CD4-positive, alpha-beta T cell (primary cell): ENCODE data around the gene RRAS. TPM values are rescaled to one million over a fixed set of nuclear protein-coding genes. Genes with fewer than 3 reads are reported as not detected.

Experiments
- ATAC-seq: fragments of 200-7000 bp; cut with Tn5 transposase; one replicate; pipeline ENCODE4 v1.10.0; 2022; ENCODE audit warnings: mild to moderate bottlenecking; ENCODE audit not compliant: poor library complexity
- CTCF ChIA-PET: fragments of 350-600 bp; sonication (Branson Sonifier 250); formaldehyde crosslinking; loops from one replicate; lab custom pipeline; 2021; ENCODE audit warnings: antibody characterized with exemption, inconsistent platforms; lab: Charles Lee
- POLR2A ChIA-PET: fragments of 350-600 bp; sonication (Branson Sonifier 250); formaldehyde crosslinking; loops from one replicate; lab custom pipeline; 2021; ENCODE audit warnings: antibody characterized with exemption, inconsistent platforms; lab: Charles Lee
- DNase-seq, 14 experiments: peaks; one replicate each; pipeline ENCODE4 v3.0.0-alpha.2; 2013 to 2020; ENCODE audit warnings: mixed read lengths in 2 of 14
- H3K27ac ChIP-seq, 2 donors: one replicate each; pipeline versions ENCODE4 v1.5.1 to v1.7.0; 2013; ENCODE audit warnings: low read length in 2 of 2, low read depth in 1 of 2, mild to moderate bottlenecking in 1 of 2
- H3K27me3 ChIP-seq, 2 experiments: 1 replicate in 1 of 2; 2 replicates in 1 of 2; pipeline versions ENCODE4 v1.6.1 to v1.7.0; 2013; ENCODE audit warnings: low read length in 2 of 2, control low read depth in 1 of 2, mild to moderate bottlenecking in 1 of 2, moderate library complexity in 1 of 2; ENCODE audit not compliant: insufficient read depth in 2 of 2, control insufficient read depth in 1 of 2
- H3K36me3 ChIP-seq: one replicate; pipeline ENCODE4 v1.6.1; 2013; ENCODE audit warnings: low read length, control low read depth; ENCODE audit not compliant: insufficient read depth
- H3K4me1 ChIP-seq: one replicate; pipeline ENCODE4 v1.6.1; 2013; ENCODE audit warnings: low read length, control low read depth; ENCODE audit not compliant: insufficient read depth
- H3K4me3 ChIP-seq: one replicate; pipeline ENCODE4 v1.5.1; 2013; ENCODE audit warnings: mild to moderate bottlenecking, low read length, moderate library complexity
- H3K9me3 ChIP-seq, 2 experiments: 1 replicate in 1 of 2; 2 replicates in 1 of 2; pipeline versions ENCODE4 v1.6.1 to v1.7.0; 2013; ENCODE audit warnings: low read length in 2 of 2, mild to moderate bottlenecking in 2 of 2, control low read depth in 1 of 2, moderate library complexity in 1 of 2; ENCODE audit not compliant: control insufficient read depth in 1 of 2, insufficient read depth in 1 of 2
- H3K27ac Mint-ChIP-seq: one replicate; pipeline ENCODE4 v1.8.0; 2020; ENCODE audit warnings: mixed read lengths
- H3K27me3 Mint-ChIP-seq: one replicate; pipeline ENCODE4 v1.8.0; 2021; ENCODE audit warnings: mixed read lengths
- H3K36me3 Mint-ChIP-seq: one replicate; pipeline ENCODE4 v1.8.0; 2021; ENCODE audit warnings: low read depth, mixed read lengths
- H3K4me1 Mint-ChIP-seq: one replicate; pipeline ENCODE4 v1.8.0; 2021; ENCODE audit warnings: low read depth, mixed read lengths
- H3K4me3 Mint-ChIP-seq: one replicate; pipeline ENCODE4 v1.8.0; 2020; ENCODE audit warnings: mild to moderate bottlenecking, mixed read lengths
- H3K9me3 Mint-ChIP-seq: one replicate; pipeline ENCODE4 v1.8.0; 2020; ENCODE audit warnings: mixed read lengths
- intact Hi-C, 2 experiments: fragments of 100-400 bp; cut with DNase I in 1 of 2; cut with micrococcal nuclease in 1 of 2; formaldehyde crosslinking; loops; one replicate each; pipeline versions ENCODE4 v1.15.1 to v1.9.0; 2023 to 2025; cut with DNase I, micrococcal nuclease
- total RNA-seq, 174 experiments: library from RNA in 2 of 174; stranded (reverse) in 2 of 174; gene quantifications; one replicate each; pipeline ENCODE4 v1.2.3 and lab custom pipeline; 2021 to 2026
- TF ChIP-seq, protein P1 (sequence below): fragments of 200-600 bp; IDR thresholded peaks from one replicate; pipeline ENCODE4 v1.8.0; 2022; ENCODE audit warnings: antibody characterized with exemption, mild to moderate bottlenecking

The RRAS gene
- total RNA-seq, 2 experiments from 2014 or later, result 4.2 to 4.7 TPM

- Histone ChIP-seq H3K9me3 (no peaks in the 10 kb centered on the region), H3K4me1 (peaks cover 51% of the 10 kb centered on the region), H3K36me3 (peaks cover 24% of the 10 kb centered on the region), H3K27ac (peak within 1 kb of the TSS; percentile 98), H3K4me3 (peak within 1 kb of the TSS; percentile 99), H3K27me3 (no peaks in the 10 kb centered on the region)
- CTCF ChIA-PET, result interaction anchor here (0.6 to 3.4 kb wide), 9 partner anchors 12 to 205 kb away, joined by 3 to 22 read pairs (median 3); partner anchors contain the start of genes ADM5, FLT3LG, NOSIP and PRRG2
- no peaks in the 10 kb centered on the region for H3K9me3 Mint-ChIP-seq
- peak within 1 kb of the TSS; percentile 97 for H3K27ac Mint-ChIP-seq
- peak in 10 of 14 experiments; percentile 24 to 80 (median 48) for DNase-seq
- H3K27me3 Mint-ChIP-seq, result no peaks in the 10 kb centered on the region
- intact Hi-C loops, result loop anchor here (2.0 to 10.0 kb wide), 4 partner anchors 107 to 285 kb away; partner anchors contain the start of genes FLT3LG (in 1 of the 2) and RPS11 (in 1 of the 2)
- peaks cover 40% of the 10 kb centered on the region for H3K4me1 Mint-ChIP-seq
- H3K4me3 Mint-ChIP-seq, result peak within 1 kb of the TSS; percentile 97
- POLR2A ChIA-PET, result interaction anchor here (0.7 to 6.6 kb wide), 32 partner anchors 9 to 226 kb away, joined by 3 to 92 read pairs (median 6); partner anchors contain the start of genes AKT1S1, ALDH16A1, AP2A1 and BCL2L12
- TF ChIP-seq, protein P1, sequence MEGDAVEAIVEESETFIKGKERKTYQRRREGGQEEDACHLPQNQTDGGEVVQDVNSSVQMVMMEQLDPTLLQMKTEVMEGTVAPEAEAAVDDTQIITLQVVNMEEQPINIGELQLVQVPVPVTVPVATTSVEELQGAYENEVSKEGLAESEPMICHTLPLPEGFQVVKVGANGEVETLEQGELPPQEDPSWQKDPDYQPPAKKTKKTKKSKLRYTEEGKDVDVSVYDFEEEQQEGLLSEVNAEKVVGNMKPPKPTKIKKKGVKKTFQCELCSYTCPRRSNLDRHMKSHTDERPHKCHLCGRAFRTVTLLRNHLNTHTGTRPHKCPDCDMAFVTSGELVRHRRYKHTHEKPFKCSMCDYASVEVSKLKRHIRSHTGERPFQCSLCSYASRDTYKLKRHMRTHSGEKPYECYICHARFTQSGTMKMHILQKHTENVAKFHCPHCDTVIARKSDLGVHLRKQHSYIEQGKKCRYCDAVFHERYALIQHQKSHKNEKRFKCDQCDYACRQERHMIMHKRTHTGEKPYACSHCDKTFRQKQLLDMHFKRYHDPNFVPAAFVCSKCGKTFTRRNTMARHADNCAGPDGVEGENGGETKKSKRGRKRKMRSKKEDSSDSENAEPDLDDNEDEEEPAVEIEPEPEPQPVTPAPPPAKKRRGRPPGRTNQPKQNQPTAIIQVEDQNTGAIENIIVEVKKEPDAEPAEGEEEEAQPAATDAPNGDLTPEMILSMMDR, result no peak
- H3K36me3 Mint-ChIP-seq, result peaks cover 41% of the 10 kb centered on the region
- ATAC-seq, result peak; percentile 39
These were observed 37.4 kb upstream of the RRAS start, which contains the start of gene PRMT1 for GRCh38 chr19:49677231-49677900. Gene PRMT1 (plus strand): TSS chr19:49677271. CDS start chr19:49677281, 10 bp downstream.

DNA sequence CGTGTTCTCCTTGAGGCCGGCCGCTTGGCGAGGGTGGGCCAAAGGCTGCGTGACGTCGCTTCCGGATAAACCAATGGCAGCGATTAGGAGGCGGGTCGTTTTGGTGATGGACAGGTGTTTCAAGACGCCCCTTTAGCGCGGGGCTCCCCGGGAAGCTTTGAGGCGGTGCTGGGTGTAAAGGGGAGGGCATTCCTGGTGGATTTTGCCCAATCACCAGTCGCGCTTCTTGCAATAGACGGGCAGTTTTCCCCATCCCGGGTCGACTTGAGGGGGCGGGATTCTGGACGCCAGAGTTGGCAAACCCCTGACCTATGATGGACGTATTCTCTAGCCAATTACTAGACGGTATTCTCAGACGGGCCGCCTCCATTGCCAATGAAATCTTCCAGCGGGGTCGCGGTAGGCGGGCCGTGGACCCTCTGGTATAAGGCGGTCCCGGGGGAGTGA is 36.9 kb upstream of the RRAS start:
- H3K36me3 Mint-ChIP-seq, result peaks cover 36% of the 10 kb centered on the region
- POLR2A ChIA-PET, result interaction anchor here (0.7 to 6.6 kb wide), 36 partner anchors 9 to 225 kb away, joined by 3 to 92 read pairs (median 6); partner anchors contain the start of genes ADM5, AKT1S1, ALDH16A1 and AP2A1
- CTCF ChIA-PET, result interaction anchor here (0.8 to 3.4 kb wide), 6 partner anchors 13 to 174 kb away, joined by 3 to 22 read pairs (median 5); partner anchors contain the start of gene RRAS
- no peaks in the 10 kb centered on the region for H3K9me3 ChIP-seq
- H3K4me1 ChIP-seq, result peaks cover 56% of the 10 kb centered on the region
- peaks cover 46% of the 10 kb centered on the region for H3K4me1 Mint-ChIP-seq
- no peaks in the 10 kb centered on the region for H3K9me3 Mint-ChIP-seq
- TF ChIP-seq, protein P1, result no peak
- H3K27me3 ChIP-seq, result no peaks in the 10 kb centered on the region
- H3K27ac ChIP-seq, result peak overlapping the region; percentile 98
- DNase-seq, result peak; percentile 95 to 100 (median 98)
- peak overlapping the region; percentile 97 for H3K27ac Mint-ChIP-seq
- peak overlapping the region; percentile 99 for H3K4me3 ChIP-seq
- H3K4me3 Mint-ChIP-seq, result peak overlapping the region; percentile 97
- intact Hi-C loops, result loop anchor here (1.0 to 10.0 kb wide), 6 partner anchors 36 to 285 kb away; partner anchors contain the start of genes FLT3LG (in 1 of the 2), PRR12 (in 1 of the 2) and RPS11 (in 1 of the 2)
- no peaks in the 10 kb centered on the region for H3K27me3 Mint-ChIP-seq
- H3K36me3 ChIP-seq, result peaks cover 19% of the 10 kb centered on the region
- peak; percentile 72 for ATAC-seq

DNA sequence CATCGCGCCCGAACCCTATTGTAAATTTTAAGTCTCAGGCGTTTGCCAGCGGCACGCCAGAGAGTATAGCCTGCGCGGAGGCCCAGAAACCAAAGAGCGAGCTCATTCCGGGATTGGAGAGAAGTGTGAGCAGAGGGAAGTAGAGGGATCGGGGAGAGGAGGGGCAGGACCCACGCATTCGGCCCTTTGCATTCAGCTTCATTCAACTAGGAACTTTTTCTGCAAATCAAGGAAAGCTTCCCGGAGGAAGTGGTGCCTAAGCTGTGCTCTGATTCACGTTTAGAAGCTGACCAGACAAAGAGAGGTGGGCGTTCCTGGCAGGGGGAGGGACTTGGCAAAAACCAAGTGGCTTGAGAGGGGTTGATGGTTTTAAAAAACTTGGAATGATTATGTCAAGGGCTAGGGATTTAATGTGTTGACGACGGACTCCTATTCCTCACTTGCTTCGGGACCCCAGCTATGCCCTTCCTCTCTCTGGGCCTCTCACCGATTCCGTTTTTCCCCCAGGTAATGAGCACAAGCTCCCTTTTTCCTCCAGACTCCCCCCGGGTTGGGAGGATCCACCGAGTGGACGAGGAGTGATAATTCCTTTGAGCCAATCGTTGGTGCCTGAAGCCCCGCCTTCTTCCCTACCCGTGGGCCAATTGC is 36.3 kb upstream of the RRAS start:
- peak in 4 of 14 experiments; percentile 39 to 82 (median 70) for DNase-seq
- intact Hi-C loops, result loop anchor here (1.0 to 10.0 kb wide), 6 partner anchors 35 to 284 kb away; partner anchors contain the start of genes FLT3LG (in 1 of the 2), PRR12 (in 1 of the 2) and RPS11 (in 1 of the 2)
- peak overlapping the region; percentile 97 for H3K4me3 Mint-ChIP-seq
- TF ChIP-seq, protein P1, result no peak
- ATAC-seq, result peak; percentile 9
- POLR2A ChIA-PET, result interaction anchor here (0.7 to 6.6 kb wide), 36 partner anchors 8 to 224 kb away, joined by 3 to 92 read pairs (median 6); partner anchors contain the start of genes ADM5, AKT1S1, ALDH16A1 and AP2A1
- peaks cover 53% of the 10 kb centered on the region for H3K4me1 ChIP-seq
- H3K27ac ChIP-seq, result peak overlapping the region; percentile 98
- peaks cover 33% of the 10 kb centered on the region for H3K36me3 Mint-ChIP-seq
- CTCF ChIA-PET, result interaction anchor here (0.8 to 3.4 kb wide), 7 partner anchors 12 to 203 kb away, joined by 3 to 22 read pairs (median 4); partner anchors contain the start of gene RRAS
- H3K36me3 ChIP-seq, result peaks cover 13% of the 10 kb centered on the region
- H3K27me3 ChIP-seq, result no peaks in the 10 kb centered on the region
- H3K27ac Mint-ChIP-seq, result peak overlapping the region; percentile 97
- no peaks in the 10 kb centered on the region for H3K27me3 Mint-ChIP-seq
- peaks cover 47% of the 10 kb centered on the region for H3K4me1 Mint-ChIP-seq
- peak overlapping the region; percentile 99 for H3K4me3 ChIP-seq
- no peaks in the 10 kb centered on the region for H3K9me3 ChIP-seq
- no peaks in the 10 kb centered on the region for H3K9me3 Mint-ChIP-seq
